DMS114 treated with DMSO at 0.1 percent for 48 hours (cell line): ENCODE measurements around the gene CCDC27.

Source experiments
- DNase-seq: peaks from one replicate; lab custom pipeline; 2025; ENCODE audit not compliant: unreplicated experiment; lab: John Stamatoyannopoulos, UW

Gene CCDC27

DNA sequence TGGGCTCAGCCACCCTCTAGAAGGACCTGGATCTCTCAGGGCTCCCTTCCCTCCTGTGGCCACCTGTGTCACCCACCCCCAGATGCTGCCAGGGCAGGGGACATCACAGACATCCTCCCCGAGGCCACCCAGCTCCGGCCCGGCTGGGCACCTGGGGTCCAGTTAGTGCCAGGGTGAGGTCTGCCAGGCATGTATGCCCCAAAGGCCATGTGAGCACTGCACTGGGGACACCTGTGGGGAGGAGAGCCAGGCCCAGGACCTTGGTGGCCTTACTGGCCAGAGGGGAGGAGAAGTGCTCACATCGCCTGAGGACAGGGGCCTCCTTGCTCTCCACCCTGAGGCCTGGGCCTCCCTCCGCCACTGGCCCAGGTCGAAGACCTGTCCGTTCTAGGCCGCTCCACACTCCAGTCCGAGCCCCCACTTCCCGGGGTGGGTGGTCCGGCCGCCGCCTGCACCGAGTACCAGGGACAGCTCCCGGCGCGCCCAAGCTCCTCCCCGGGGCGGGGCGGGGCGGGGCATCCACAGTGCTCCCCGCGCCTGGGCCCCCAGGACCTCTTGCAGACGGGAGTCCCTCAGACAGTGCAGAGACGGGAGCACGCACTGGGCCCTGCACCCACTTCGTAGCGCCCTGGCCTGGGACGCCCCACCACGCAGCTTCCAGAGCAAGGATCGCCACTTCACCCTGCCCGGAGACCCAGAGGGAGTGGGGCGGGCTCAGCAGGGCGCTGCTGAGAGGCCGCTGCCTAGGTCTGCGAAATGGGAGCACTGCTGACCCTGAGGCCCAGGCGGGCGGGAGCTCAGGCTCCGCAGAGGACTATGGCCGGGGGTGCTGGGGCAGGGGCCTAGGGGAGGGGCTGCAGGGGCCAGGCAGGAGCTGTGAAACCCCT, 34.3 kb upstream of the CCDC27 start:
- DNase-seq: no peak

DNA sequence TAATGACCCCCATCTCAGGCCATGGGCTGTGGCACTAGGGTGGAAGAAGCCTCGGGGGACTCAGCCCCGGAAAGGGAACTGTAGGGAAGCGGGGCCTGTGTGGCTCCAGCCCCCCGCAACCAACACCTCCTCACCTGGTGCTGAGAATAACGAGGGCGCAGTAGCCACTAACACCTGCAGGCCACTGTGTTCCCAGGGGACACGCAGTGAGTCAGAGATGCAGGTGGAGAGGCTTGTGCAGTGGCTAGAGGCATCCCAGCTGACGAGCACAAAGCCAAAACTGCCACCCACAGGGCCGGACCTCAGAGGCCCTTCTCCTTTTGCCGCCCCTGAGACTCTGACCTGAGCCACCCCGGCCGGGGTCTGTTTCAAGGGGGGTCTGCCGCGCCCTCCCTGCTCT, 33.5 kb upstream of the CCDC27 start:
- no peak for DNase-seq

DNA sequence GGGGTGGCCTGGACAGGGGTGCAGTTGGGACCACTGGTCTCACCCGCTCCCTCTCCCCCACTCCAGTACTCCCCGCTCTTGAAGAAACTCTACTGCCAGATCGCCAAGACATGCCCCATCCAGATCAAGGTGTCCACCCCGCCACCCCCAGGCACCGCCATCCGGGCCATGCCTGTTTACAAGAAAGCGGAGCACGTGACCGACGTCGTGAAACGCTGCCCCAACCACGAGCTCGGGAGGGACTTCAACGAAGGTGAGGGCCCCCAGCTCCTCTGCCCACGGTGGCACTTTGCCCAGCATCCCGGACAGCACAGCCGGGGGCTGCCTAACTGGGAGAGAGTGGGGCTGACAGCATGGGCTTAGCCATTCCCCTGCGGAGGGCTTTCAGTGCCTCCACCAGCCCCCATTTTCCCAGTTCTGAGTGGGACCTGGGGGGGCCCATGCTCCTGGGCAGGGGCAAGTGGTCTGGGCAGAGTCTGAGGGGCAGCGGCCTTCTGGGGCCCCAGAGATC, 30.2 kb upstream of the CCDC27 start:
- DNase-seq: no peak

DNA sequence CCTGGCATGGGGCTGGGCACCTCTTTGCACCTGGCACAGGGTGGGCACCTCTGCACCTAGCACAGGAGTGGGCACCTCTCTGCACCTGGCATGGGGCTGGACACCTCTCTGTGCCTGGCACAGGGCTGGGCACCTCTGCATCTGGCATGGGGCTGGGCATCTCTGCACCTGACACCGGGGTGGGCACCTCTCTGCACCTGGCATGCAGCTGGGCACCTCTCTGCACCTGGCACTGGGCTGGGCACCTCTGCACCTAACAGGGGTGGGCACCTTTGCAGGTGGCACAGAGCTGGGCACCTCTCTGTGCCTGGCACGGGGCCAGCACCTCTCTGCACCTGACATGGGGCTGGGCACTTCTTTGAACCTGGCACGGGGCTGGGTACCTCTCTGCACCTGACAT, 29.4 kb upstream of the CCDC27 start:
- DNase-seq: no peak

DNA sequence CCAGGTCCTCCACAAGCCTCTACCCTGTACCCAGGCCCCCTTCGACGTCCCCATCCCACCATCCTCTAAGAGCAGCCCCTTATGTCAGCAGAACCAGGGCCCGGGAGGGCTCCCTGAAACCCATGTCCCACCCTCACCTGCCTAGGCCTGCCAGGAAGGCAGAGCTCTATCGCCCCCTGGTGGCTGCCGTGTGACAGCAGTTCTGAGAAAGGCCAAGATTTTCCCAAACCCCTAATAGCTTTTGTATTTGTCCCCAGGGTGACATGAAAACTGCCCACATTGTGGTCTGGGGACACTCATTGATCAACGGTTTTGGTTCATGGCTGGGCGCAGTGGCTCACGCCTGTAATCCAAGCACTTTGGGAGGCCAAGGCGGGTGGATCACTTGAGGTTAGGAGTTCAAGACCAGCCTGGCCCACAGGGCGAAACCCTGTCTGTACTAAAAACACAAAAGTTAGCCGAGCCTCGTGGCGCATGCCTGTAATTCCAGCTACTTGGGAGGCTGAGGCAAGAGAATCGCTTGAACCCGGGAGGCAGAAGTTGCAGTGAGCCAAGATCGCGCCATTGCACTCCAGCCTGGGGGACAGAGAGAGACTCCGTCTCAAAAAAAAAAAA, 27.7 kb upstream of the CCDC27 start:
- DNase-seq: peak; percentile 43

DNA sequence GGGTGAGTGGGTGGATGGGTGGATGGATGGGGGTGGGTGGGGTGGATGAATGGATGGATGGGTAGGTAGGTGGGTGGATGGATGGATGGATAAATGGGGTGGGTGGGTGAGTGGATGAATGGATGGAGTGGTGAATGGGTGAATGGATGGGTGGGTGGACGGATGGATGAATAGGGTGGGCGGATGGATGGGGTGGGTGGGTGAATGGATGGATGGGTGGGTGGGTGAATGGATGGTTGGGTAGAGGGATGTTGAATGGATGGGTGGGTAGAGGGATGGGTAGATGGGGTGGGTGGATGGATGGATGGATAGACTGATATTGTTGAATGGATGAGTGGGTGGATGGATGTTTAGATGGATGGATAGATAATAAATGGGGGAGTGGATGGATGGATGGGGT, 26.9 kb upstream of the CCDC27 start:
- DNase-seq: no peak

DNA sequence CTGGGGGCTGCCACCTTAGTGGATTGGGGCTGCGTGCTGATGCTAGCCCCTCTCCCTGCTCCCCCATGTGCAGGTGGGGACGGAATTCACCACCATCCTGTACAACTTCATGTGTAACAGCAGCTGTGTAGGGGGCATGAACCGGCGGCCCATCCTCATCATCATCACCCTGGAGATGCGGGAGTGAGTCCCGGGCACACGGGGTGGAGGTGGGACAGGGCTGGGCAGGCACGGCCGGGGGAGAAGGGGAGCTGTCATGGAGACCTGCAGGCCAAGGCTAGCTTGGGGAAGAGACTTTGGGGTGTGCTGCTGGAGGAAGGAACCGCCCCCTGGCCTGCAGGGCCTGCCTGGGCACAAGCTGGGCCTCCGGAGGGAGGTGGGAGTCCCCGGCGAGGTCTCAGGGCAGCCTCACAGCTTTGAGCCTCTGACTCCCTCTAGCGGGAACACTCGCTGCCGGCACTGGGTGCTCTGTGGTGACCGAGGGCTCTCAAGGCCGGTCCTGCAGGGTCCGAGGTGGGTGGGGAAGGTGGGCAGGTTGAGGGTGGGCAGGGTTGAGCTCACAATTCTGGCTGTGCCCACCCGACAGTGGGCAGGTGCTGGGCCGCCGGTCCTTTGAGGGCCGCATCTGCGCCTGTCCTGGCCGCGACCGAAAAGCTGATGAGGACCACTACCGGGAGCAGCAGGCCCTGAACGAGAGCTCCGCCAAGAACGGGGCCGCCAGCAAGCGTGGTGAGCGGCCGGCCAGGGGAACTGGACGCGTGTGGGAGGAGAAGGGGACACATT, 25.0 kb upstream of the CCDC27 start:
- no peak for DNase-seq

DNA sequence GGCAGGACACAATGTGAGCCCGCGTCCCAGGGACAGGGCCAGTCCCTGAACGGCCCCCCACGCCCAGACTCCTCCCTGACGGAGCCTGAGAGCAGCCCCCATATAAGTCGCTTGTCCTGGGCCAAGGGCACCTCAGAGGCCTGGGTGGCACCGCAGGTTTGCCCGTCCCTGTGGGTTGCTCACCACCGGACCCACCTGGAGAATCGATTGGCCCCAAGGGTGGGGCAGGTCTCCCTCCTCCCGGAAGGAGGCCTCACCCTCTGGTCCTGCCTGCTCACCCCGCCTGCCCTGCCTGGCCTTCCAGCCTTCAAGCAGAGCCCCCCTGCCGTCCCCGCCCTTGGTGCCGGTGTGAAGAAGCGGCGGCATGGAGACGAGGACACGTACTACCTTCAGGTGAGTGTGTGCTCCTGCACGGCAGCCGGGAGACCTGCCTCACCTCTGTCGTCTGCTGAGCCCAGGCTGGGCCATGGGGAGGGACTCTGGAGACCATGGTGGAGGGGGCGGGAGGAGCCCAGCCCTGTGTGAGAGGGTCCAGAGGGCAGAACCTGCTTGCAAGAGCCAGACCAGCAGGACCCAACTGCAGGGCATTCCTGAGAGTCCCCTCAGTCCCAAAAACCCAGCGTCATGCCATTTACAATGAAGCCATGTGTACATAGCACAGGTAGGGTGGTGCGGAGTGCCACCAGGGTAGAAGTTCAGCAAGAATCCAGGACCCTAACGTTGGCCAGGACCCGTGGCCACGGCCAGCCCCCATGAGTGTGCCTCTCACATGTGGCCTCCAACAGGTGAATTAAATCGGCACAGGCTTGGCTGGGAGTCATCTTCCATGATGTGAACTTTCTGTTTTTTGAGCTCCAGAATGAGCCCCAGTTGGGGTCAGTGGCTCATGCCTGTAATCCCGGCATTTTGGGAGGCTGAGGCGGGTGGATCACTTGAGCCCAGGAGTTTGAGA, 24.1 kb upstream of the CCDC27 start:
- no peak for DNase-seq

DNA sequence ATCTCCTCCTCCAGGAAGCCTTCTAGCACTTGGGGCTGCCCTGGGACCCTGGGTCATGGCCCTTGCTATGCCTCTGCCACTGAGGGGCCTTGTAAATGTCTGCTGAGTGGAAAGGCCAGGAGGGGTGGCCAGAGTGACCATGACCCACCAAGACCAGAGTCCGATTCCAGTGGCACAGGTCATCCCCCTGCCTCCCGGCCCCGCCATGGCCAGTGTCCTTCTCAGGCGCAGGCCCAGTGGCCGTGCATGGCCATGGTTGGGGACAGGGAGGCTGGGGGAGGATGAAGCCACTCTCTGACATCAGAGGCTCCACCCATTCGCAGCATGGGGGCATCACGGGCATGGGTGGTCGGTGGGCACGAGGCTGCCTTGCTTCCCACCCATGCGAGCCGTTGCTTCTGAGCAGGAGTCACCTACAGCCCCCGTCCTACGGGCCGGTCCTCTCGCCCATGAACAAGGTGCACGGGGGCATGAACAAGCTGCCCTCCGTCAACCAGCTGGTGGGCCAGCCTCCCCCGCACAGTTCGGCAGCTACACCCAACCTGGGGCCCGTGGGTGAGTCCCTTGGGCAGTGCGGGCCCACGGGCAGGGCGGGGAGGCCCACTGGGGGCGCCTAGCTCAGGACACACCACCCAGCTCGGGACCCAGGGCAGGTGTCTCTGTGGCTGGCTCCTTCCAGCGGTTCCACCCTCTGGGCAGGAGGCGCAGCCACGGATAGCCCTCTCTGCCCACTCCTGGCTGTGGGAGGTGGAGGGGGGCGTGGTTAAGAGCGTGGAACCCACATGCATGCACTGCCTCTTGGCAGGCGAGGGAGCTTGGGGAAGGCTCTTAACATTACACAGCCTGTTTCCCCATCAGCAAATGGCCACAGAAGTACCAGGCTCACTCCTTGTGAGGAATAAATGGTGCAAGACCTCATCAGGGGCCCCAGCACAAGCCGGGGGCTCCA, 22.4 kb upstream of the CCDC27 start:
- DNase-seq: no peak

DNA sequence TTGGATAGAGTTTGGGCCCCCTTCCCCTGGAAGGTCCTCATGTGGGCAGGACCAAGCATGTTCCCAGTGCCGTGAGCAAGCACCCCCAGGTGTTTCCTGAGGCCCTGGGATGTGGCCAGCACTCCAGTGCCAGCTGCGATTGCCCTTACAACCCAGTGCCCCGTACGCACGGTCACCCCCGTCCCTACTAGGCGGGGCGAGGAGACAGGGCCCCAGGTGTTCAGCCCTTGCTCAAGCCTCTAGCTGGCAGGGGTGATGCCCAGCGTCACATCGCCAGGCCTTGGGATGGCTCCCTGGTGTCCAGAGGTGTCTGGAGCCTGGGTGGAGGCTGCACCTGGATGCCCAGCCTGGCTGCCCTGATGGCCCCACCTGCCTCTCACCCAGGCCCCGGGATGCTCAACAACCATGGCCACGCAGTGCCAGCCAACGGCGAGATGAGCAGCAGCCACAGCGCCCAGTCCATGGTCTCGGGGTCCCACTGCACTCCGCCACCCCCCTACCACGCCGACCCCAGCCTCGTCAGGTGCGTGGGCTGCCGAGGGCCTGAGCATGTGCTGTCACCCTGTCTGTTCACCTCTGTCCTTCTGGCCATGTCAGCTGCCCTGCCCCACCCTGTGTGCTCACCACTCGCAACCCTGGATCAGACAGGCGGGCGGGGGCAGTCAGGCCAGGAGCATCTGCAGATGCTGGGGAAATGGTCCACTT, 21.6 kb upstream of the CCDC27 start:
- no peak for DNase-seq

DNA sequence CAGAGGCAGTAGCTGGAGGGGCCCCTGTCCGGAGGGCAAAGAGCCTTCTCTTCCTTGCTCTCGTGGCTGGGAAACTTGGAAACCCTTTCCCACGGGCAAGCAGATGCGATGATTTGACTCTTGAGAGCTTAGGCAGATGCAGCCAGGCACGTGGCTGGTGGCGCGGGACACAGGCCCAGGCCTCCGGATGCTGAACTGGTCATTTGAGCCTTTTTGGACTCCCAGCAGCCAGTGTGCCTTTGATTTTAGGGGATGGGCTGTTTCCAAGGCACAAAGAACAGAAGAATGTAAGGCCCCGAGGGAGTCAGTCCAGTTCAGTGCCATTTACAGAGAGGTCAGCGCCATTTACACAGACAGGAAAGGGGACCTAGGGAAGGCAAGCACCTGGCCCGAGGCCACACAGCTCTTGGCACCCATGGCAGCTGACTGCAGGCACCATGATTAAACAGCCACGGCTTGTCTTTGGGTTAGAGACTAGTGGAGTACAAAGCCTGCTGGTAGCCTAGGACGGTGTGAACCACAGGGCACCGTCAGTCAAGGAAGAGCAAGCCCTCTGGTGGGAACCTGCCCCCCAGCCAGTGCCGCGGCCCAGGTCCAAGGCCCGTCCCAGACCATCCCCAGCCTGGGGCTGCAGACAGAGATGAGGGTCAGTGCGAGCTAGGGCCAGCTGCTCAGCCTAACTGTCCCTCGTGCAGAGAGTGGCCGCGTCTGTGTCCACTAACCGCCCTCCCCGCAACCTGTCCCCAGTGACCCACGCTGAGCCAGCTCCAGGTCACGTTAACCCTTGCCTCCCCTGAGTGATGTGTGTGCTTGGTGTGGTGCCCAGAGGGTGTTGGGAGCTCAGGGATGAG, 20.4 kb upstream of the CCDC27 start:
- DNase-seq: no peak

DNA sequence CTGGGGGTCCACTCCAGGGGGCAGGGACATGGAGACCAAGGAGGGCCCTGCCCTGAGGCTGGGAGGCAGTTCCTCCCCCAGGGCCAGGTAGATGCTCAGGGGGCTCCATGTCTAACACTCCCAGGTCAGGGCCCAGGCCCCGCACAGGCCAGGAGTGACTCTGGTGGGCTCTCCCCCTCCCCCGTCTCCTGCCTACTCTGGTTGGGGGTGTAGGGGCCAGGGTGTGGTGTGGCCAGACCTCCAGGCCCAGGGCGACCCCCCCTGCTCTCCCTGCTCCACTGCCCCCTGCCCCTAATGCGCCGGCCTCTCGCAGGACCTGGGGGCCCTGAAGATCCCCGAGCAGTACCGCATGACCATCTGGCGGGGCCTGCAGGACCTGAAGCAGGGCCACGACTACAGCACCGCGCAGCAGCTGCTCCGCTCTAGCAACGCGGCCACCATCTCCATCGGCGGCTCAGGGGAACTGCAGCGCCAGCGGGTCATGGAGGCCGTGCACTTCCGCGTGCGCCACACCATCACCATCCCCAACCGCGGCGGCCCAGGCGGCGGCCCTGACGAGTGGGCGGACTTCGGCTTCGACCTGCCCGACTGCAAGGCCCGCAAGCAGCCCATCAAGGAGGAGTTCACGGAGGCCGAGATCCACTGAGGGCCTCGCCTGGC, 19.7 kb upstream of the CCDC27 start:
- DNase-seq: no peak

DNA sequence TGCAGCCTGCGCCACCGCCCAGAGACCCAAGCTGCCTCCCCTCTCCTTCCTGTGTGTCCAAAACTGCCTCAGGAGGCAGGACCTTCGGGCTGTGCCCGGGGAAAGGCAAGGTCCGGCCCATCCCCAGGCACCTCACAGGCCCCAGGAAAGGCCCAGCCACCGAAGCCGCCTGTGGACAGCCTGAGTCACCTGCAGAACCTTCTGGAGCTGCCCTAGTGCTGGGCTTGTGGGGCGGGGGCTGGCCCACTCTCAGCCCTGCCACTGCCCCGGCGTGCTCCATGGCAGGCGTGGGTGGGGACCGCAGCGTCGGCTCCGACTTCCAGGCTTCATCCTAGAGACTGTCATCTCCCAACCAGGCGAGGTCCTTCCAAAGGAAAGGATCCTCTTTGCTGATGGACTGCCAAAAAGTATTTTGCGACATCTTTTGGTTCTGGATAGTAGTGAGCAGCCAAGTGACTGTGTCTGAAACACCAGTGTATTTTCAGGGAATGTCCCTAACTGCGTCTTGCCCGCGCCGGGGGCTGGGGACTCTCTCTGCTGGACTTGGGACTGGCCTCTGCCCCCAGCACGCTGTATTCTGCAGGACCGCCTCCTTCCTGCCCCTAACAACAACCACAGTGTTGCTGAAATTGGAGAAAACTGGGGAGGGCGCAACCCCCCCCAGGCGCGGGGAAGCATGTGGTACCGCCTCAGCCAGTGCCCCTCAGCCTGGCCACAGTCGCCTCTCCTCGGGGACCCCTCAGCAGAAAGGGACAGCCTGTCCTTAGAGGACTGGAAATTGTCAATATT, 19.0 kb upstream of the CCDC27 start:
- DNase-seq: no peak

DNA sequence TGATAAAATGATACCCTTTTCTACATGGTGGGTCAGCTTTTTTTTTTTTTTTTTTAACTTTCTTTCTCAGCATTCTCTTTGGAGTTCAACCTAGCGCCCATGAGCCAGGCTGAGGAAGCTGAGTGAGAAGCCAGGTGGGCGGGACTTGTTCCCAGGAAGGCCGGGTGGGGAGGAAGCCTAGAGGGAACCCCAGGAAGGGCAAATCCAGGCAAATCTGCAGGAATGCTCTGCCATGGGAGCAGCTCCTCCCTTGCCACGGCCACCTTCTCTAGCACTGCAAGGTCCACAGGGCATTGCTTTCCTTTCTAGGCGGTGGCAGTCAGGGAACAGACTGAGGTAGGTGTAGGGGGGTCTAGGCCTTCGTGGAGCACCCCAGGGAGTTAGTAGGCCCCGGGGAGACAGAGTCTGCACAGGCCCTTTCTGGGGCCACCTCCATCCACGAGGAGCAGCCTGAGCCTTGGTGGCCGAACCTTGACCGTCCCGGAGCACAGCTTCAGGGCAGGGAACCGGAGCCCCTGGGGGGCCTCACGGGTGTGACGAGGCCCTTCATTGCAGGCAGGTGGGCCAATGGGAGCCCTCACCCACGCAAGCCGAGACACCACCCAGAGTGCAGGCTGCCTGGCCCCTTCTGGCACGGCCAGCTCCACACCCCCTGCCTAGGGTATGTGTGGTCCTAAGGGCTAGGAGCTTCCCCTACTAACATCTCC, 18.2 kb upstream of the CCDC27 start:
- no peak for DNase-seq

DNA sequence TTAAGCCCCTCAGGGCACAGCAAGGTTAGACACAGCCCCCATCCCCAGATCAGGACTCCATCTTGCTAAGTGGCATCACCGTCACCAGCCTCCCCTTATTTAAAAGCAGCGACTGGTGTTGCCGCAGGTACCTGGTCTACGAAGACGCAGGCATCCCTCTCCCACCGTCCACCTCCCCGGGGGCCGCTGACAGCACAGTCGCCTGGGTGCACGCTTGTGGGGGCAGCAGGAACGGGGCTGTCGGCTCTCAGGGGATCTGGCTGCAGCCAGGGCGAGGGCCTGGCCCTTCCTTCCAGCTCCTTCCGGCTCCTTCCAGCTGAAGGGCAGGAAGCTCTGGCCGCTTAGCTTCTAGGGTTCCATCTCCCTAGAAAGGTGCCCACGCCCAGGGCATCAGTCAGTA, 17.6 kb upstream of the CCDC27 start:
- no peak for DNase-seq
